ENCODE measurements around the gene TRABD2A.
A peak's percentile ranks its signal among the peaks of the same experiment; 100 is the strongest.

GRCh38 chr2:84905181-84906107 is 24.6 kb upstream of the TRABD2A start, which contains the start of gene TMSB10:
- TF ChIP-seq, protein P1, sequence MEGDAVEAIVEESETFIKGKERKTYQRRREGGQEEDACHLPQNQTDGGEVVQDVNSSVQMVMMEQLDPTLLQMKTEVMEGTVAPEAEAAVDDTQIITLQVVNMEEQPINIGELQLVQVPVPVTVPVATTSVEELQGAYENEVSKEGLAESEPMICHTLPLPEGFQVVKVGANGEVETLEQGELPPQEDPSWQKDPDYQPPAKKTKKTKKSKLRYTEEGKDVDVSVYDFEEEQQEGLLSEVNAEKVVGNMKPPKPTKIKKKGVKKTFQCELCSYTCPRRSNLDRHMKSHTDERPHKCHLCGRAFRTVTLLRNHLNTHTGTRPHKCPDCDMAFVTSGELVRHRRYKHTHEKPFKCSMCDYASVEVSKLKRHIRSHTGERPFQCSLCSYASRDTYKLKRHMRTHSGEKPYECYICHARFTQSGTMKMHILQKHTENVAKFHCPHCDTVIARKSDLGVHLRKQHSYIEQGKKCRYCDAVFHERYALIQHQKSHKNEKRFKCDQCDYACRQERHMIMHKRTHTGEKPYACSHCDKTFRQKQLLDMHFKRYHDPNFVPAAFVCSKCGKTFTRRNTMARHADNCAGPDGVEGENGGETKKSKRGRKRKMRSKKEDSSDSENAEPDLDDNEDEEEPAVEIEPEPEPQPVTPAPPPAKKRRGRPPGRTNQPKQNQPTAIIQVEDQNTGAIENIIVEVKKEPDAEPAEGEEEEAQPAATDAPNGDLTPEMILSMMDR (IDR thresholded peaks at IDR 0.05; ENCODE audit: low read depth, low read length): no peak
- TF ChIP-seq POLR2A (IDR thresholded peaks at IDR 0.05; ENCODE audit: extremely low read depth, insufficient read length) (peak; percentile 95), MAX (IDR thresholded peaks at IDR 0.05; ENCODE audit: low read depth, low read length) (no peak; the same call in 1 of the 2 replicates), MYC (IDR thresholded peaks at IDR 0.05; ENCODE audit: low read depth, low read length) (no peak)
